Measurements from ENCODE around the gene EXOC6. TPM values are rescaled to one million over a fixed set of nuclear protein-coding genes. Genes with fewer than 3 reads are reported as not detected.

The EXOC6 gene, protein sequence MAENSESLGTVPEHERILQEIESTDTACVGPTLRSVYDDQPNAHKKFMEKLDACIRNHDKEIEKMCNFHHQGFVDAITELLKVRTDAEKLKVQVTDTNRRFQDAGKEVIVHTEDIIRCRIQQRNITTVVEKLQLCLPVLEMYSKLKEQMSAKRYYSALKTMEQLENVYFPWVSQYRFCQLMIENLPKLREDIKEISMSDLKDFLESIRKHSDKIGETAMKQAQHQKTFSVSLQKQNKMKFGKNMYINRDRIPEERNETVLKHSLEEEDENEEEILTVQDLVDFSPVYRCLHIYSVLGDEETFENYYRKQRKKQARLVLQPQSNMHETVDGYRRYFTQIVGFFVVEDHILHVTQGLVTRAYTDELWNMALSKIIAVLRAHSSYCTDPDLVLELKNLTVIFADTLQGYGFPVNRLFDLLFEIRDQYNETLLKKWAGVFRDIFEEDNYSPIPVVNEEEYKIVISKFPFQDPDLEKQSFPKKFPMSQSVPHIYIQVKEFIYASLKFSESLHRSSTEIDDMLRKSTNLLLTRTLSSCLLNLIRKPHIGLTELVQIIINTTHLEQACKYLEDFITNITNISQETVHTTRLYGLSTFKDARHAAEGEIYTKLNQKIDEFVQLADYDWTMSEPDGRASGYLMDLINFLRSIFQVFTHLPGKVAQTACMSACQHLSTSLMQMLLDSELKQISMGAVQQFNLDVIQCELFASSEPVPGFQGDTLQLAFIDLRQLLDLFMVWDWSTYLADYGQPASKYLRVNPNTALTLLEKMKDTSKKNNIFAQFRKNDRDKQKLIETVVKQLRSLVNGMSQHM
- total RNA-seq (2022; extraction: Qiagen RNA extraction): 12.6 to 17.7 TPM (median 15.9 TPM) in 5 replicates

DNA sequence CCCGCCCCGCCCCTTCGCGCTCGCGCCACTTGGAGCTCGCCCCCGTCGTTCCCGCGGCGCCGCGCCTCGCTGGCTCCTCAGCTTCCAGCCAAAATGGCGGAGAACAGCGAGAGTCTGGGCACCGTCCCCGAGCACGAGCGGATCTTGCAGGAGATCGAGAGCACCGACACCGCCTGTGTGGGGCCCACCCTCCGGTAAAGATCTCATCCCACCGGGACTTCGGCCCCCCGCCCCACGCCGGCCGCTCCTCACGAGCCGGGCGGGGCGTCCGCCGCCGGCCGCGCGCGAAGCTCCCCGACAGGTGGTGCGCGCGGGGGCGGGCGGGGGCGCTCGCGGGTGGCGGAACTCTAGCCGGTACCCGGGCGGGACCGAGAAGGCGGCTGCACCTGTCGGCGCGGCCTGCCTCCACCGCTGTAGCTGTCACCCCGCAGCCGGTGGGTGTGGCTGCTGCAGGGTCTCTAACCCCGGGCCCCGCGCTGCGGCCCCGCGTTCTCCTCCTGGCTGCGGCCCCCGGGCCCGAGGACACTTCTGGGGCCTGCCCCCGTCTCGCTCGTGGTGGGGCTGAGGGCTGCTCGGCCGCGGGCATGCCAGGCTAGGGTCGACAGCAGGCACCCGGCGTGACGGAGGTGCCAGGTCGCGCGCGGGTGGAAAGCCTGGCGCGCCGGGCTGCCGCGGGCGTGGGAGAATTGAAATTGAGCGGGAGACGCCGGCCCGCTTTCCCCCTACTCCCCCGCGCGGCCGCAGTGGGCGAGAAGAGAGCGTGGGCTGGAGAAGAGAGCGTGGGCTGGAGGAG lies at the start of gene EXOC6:
TSS of gene EXOC6 (plus strand) at position 80 of the 793 bp plus-strand sequence. CDS start at position 94, 14 bp downstream.

DNA sequence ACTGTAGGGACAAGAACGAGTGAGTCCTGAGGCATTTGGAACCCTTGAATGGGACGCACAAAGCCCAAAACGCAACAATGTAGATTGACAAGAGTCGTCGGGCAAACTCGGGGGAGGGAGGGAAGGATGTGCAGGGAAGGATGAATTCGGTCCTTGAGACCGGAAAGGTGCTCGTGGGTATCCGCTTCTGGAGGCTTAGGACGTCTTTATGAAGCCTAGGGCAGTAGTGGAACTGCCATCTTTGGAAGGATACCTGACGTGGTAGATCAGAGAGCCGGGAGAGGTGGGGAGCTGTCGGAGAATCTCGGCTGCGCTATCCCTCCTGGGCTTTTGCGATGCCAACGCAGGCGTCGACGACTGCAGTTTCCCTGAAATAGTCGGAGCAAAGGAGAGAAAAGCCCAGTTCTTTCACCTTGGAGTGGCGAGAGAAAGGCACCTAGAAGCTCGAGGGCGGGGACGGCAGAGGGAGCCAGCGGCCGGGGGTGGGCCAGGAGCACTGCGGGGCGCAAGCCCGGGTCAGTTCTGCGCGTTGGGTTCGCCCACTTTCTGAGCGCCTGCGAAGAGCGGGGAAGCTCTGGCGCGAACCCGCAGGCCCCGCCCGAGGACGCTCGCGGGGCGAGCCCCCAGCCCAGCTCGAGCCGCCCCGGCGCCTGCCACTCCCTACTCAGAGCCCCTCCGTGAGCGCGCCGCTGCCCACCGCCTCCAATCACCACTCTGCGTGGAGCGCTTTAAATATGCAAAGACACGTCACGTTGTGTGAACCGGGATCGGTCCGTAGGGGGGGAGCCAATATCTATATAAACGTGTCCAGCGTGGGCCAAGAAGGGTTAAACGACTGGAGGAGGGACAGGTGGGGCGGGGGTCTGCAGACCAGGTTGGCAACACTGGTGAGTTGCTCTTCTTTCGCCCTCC lies 211.9 kb downstream of the EXOC6 start, which contains the start of gene CYP26C1:
TSS of gene CYP26C1 (plus strand) at position 824 of the 912 bp plus-strand sequence. CDS start 466 bp downstream, outside the sequence.

DNA sequence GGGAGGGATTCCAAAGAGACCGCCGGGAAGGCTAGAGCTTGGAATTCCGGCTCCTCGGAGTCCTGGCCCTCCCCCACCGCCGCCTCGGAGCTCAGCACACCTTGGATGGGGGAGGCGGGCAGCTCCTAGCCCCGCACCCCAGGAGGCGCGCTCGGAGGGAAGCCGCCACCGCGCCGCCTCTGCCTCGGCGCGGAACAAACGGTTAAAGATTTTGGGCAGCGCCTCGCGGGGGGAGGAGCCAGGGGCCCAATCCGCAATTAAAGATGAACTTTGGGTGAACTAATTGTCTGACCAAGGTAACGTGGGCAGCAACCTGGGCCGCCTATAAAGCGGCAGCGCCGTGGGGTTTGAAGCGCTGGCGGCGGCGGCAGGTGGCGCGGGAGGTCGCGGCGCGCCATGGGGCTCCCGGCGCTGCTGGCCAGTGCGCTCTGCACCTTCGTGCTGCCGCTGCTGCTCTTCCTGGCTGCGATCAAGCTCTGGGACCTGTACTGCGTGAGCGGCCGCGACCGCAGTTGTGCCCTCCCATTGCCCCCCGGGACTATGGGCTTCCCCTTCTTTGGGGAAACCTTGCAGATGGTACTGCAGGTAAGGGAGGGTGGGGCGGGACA lies 225.3 kb downstream of the EXOC6 start, which contains the start of gene CYP26A1:
TSS of gene CYP26A1 (plus strand) at position 355 of the 608 bp plus-strand sequence. CDS start at position 397, 42 bp downstream.

Other genes with a start within 250 kb of the EXOC6 start
- 12.8 to 14.7 TPM (median 13.9 TPM) in 5 replicates for gene HHEX, start 158.6 kb upstream of the EXOC6 start, total RNA-seq (2022; extraction: Qiagen RNA extraction)
- gene CYP26C1, start 212.3 kb downstream of the EXOC6 start, total RNA-seq (2022; extraction: Qiagen RNA extraction): not detected in 5 replicates
- 2.0 to 3.0 TPM (median 2.3 TPM) in 5 replicates for gene CYP26A1, start 225.4 kb downstream of the EXOC6 start, total RNA-seq (2022; extraction: Qiagen RNA extraction)